Measurements from ENCODE around the gene TUT1.

TUT1 gene

DNA sequence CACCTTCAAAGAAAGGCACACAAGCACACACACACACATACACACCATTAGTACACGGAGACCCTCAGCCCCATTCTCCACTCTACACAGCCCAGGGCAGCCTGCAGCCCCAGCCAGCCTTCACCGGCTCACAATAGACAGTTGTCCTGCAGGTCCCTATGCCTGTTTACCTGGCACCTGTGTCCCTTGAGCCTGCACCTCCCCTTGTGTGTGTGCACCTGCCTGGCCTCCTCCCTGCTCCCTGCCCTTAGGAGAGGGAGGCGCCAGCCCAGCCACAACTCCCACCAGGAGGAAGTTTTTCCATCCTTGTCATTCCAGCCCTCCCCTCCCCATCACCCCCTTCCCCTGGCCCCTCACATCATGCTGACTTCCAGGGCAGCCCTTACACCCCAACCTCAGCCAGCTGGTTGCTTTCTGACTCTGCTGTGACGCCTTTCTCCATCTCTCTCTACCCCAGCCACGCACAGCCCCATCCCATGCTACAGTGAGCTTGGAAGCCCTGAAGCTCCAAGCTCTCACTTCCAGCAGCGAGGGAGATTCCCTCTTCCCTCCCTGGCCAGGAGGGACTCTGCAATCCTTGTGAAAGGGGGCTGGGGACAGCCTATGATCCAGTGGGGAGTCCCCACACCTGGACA lies 49.1 kb downstream of the TUT1 start:
- no peak for DNase-seq (ENCODE audit: low read depth)

DNA sequence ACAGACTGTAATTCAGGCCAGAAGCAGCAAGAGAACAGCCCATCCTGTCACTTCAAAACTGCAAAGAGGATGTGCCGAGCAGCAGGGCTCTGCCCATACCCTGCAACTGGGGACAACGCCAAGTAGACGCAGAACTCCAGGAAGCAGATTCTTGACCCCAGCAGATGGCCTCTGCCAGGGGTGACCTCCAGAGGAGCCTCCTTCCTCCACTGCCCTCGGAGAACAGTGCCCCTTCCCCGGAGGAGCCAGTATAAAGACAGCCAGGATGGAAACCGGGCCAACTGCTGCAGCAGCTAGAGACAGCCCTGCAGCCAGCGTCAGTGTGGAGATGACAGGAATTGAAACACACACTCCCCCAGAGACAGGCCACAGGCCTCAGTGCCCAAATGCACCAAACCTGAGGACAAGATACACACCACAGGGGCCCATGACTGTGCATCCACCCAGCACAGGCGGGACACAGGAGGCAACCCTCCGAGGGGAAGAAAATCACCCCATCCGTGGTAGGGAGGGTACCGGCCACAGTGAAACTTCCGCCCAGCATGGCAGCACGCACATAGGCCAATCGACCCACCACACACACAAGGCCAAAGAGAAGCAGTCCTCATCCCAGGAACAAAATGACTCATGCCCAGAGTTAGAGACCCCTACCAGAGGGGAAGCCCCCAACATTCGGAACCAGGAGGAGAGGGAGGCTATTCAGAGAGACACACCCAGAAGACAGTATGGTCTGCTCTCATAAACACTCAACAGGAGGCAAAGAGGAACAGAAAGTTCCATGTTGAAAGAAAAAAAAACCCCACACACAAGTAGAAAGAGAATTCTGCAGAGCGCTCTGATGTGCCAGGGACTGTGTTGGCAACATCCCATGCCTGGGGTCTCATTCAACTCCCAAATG lies 50.3 kb downstream of the TUT1 start:
- no peak for DNase-seq (ENCODE audit: low read depth)

DNA sequence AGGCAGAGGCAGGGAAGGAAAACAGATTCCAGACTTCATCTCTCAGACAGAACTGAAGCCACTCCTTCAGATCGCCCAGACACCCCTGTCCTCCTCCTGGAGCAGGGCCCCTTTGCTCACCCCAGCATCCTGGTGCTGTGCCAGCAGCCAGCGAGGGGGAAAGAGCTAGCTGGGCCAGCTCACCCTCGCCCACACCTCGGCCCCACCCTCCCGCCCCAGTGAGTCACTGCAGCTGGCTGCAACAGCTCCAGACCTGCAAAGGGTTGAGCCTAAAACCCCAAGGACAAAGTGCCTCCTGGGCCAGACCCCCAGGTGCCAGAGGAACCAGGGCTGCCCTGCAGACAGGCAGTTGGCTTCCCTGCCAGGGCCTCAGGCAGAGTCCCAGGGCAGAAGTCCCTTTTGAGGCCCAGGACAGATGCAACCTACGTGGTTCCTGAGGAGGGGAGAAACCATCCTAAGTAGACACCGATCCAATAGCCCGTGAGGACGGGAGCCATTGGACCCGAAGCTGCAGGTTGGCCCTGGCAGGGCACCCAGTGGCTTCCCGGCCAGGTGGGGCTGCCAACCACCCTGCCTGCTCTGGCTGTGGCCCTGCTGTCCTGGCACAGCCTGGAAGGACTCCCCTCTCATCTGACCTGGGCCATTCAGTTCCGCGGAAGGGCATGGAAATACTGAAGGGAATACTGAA lies 51.9 kb downstream of the TUT1 start:
- DNase-seq (ENCODE audit: low read depth): peak; percentile 28

DNA sequence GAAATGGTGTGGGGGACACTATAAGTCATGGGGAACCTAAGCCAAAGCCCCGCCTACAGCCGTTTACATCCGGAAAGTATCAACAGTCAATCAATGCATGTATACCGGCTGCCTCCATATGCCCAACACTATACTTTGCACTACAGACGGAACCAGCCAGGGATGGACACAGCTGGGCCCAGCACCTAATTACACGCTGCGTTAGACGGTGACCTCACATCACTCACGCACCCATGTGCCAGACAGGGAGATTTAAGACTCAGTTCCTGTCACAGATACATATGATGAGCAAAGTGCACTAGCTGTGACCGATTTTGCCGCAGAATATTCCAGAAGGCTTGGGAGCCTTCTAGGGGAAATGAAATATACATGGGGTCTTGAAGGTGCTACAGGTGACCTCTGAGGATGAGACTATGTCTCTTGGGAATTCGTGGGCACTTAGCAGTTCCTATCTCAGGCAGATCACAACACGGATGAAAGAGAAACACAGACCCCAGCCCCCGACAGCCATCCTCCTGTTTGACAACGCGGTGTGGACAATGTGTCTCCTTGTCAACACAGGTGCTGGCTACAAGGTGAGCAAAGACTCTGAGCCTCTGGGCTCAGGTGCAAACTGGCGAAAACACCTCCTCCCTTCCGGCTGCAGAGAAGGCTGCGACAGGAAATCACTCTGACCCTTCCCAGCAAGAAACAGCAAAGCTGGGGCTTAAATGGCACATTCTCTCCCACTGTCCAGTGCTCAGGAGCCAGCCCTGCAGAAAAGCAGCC lies 52.7 kb downstream of the TUT1 start:
- DNase-seq (ENCODE audit: low read depth): no peak

DNA sequence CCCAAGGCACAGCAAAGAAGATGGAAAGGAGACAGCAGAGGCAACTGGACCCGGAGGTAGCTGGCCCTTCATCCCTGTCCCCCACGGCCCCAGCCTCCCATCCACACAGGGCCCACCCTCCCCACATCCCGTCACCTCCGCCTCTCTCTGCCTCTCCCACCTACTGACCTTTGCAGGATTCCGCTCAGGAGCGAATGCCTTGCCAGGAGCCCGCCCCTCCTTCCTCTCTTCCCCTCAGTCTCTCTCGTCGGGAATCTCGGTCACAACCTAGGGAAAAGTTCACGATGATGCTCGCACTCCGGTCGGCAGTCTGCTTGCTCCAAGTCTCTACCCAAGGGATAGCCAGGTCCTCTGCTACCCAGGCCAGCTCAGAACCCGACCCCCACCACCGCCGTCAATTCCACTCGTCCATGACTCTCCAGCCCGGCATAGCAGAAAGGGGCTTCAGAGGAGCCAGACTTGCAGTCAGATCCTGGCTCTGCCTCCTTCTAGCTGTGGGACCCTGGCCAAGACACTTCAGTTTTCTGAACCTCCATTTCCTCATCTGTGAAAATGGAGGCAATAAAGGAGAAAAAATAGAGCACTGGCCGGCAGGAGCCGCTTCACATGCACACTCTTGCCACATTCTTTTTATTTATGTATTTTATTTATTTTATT lies 54.9 kb downstream of the TUT1 start:
- DNase-seq (ENCODE audit: low read depth): no peak

DNA sequence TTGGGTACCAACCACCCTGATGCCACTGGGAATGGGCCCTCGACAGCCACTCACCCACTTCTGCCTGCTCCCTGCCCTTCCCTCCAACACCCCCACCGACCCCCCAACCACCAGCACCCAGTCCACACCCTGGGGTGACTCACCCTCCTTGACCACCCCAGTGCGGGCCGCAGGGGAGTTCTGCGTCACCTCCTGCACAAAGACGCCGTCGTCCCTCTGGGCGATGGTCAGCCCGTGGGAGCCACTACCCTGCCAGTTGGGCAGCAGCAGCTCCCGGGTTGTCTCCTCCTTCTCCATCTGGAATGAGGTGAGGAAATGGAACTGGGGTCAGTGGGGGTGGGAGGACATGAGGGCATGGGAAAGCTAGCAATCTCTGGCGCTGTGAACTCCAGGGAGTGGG lies 55.5 kb downstream of the TUT1 start:
- no peak for DNase-seq (ENCODE audit: low read depth)

DNA sequence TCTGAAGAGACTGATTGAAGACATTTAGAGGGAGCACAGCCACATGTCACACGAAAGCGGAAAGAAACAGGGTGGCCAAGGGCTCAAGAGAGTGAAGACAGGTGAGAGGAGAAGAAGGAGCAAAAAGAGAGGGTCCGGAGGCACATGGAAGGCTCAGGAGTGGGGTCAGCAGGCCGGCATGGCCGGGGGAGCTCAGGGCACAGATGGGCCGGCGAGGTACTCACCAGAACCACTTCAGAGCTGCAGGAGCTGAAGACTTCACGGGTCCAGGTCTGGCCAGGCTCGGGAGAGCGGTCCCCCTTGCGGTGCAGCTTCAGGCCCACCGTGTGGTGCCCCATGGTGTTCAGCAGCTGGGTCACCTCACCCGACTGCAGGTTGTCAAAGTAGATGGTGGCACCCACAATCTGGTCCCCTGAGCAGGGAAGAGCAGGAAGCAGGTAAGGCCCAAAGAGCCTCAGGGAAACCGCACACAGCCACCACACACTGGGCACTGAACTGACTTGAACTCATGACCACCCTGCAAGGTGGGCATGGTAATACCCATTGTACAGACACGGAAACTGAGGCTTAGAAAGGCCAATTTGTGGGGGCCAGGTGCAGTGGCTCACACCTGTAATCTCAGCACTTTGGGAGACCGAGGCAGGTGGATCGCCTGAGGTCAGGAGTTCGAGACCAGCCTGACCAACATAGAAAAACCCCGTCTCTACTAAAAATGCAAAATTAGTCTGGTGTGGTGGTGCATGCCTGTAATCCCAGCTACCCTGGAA lies 56.4 kb downstream of the TUT1 start:
- DNase-seq (ENCODE audit: low read depth): no peak

DNA sequence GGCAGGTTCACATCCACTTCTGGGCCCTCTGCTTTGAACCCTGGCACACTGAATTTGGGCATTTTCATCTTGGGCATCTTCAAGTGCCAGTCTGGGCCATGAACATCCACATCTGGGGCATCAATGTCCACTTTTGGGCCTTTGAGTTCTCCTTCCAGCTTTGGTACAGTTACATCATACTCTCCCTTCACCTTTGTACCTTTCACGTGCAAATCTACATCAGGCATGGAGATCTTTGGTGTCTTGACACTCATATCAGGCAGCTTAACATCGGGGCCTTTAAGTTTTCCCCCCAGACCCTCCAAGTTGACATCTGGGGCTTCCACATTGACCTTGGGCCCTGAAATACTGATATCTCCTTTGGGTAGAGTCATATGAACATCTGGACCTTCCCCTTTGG lies 59.2 kb downstream of the TUT1 start:
- DNase-seq (ENCODE audit: low read depth): no peak

Measured in activated T-cell treated with anti-CD3 and anti-CD28 coated beads for 1 hour (primary cell).